ENCODE data around the gene TNFRSF6B. TPM values are rescaled to one million over a fixed set of nuclear protein-coding genes. Genes with fewer than 3 reads are reported as not detected.

The TNFRSF6B gene
- total RNA-seq, 2 donors from 2014 or later: not detected

GRCh38 chr20:63661959-63662812 lies 34.3 kb upstream of the TNFRSF6B start:
- Histone ChIP-seq H3K4me3 (ENCODE audit: low read length) (no peak overlapping the region), H3K9ac (ENCODE audit: extremely low read depth, low read length, poor library complexity, severe bottlenecking) (no peak overlapping the region), H3K9me3 (ENCODE audit: control insufficient read depth, low read length) (no peaks in the 10 kb centered on the region), H3K27ac (ENCODE audit: low read depth, low read length) (no peak overlapping the region), H3K27me3 (ENCODE audit: control insufficient read depth, insufficient read depth, low read length, poor library complexity, severe bottlenecking) (no peaks in the 10 kb centered on the region), H3K36me3 (ENCODE audit: control insufficient read depth, insufficient read depth, low read length) (peaks cover 21% of the 10 kb centered on the region), H3K4me1 (ENCODE audit: control insufficient read depth, insufficient read depth, low read length) (peaks cover 4% of the 10 kb centered on the region)
- Mint-ChIP-seq H3K4me3 (no peak overlapping the region), H3K9me3 (no peaks in the 10 kb centered on the region), H3K36me3 (ENCODE audit: low read depth) (peaks cover 21% of the 10 kb centered on the region), H3K27me3 (ENCODE audit: insufficient read depth) (no peaks in the 10 kb centered on the region), H3K27ac (no peak overlapping the region), H3K4me1 (peaks cover 4% of the 10 kb centered on the region)
- DNase-seq: no peak
- TF ChIP-seq CTCF (conservative IDR thresholded peaks at IDR 0.05): no peak
- 93 to 98% methylated on average over 28 to 33 of the region's 33 CpGs for WGBS, 2 experiments (ENCODE audit: insufficient coverage in 1 of 2, insufficient read length in 1 of 2)

DNA sequence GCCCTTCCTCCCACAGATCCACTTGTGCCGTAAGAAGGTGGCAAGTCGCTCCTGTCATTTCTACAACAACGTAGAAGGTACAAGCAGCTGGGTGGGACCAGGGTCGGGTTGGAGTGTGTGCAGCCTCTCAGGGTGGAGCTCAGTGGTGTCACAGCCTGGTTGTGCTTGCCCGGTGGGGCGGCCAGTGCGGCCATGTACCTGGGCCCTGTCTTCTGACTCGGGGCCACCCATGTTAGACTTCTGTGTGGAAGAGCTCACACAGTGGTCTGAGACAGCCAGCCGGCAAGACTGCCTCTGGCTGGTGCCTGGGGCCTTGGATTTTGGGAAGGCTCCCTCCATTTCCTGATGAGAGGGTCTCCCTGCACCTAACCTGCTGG lies 33.7 kb upstream of the TNFRSF6B start:
- WGBS, 2 experiments (ENCODE audit: insufficient coverage in 1 of 2, insufficient read length in 1 of 2): 90 to 93% methylated on average over 9 of the region's 9 CpGs
- Mint-ChIP-seq H3K4me3 (no peak overlapping the region), H3K36me3 (ENCODE audit: low read depth) (peaks cover 24% of the 10 kb centered on the region), H3K27ac (no peak overlapping the region), H3K27me3 (ENCODE audit: insufficient read depth) (no peaks in the 10 kb centered on the region), H3K9me3 (no peaks in the 10 kb centered on the region), H3K4me1 (peaks cover 4% of the 10 kb centered on the region)
- peaks cover 4% of the 10 kb centered on the region for H3K4me1 ChIP-seq (ENCODE audit: control insufficient read depth, insufficient read depth, low read length)
- H3K27ac ChIP-seq (ENCODE audit: low read depth, low read length): no peak overlapping the region
- H3K36me3 ChIP-seq (ENCODE audit: control insufficient read depth, insufficient read depth, low read length): peaks cover 27% of the 10 kb centered on the region
- no peak for DNase-seq
- no peaks in the 10 kb centered on the region for H3K9me3 ChIP-seq (ENCODE audit: control insufficient read depth, low read length)
- no peak overlapping the region for H3K4me3 ChIP-seq (ENCODE audit: low read length)
- TF ChIP-seq CTCF (conservative IDR thresholded peaks at IDR 0.05): no peak
- H3K27me3 ChIP-seq (ENCODE audit: control insufficient read depth, insufficient read depth, low read length, poor library complexity, severe bottlenecking): no peaks in the 10 kb centered on the region
- no peak overlapping the region for H3K9ac ChIP-seq (ENCODE audit: extremely low read depth, low read length, poor library complexity, severe bottlenecking)

- Mint-ChIP-seq H3K36me3 (ENCODE audit: low read depth) (peaks cover 30% of the 10 kb centered on the region), H3K9me3 (no peaks in the 10 kb centered on the region), H3K27ac (no peak overlapping the region), H3K4me1 (peaks cover 4% of the 10 kb centered on the region), H3K27me3 (ENCODE audit: insufficient read depth) (no peaks in the 10 kb centered on the region), H3K4me3 (no peak overlapping the region)
- no peak overlapping the region for H3K4me3 ChIP-seq (ENCODE audit: low read length)
- H3K36me3 ChIP-seq (ENCODE audit: control insufficient read depth, insufficient read depth, low read length): peaks cover 31% of the 10 kb centered on the region
- H3K9ac ChIP-seq (ENCODE audit: extremely low read depth, low read length, poor library complexity, severe bottlenecking): no peak overlapping the region
- no peak for DNase-seq
- H3K4me1 ChIP-seq (ENCODE audit: control insufficient read depth, insufficient read depth, low read length): peaks cover 4% of the 10 kb centered on the region
- 94 to 95% methylated on average over 16 to 26 of the region's 26 CpGs for WGBS, 2 experiments (ENCODE audit: insufficient coverage in 1 of 2, insufficient read length in 1 of 2)
- TF ChIP-seq CTCF (conservative IDR thresholded peaks at IDR 0.05): no peak
- H3K9me3 ChIP-seq (ENCODE audit: control insufficient read depth, low read length): no peaks in the 10 kb centered on the region
- H3K27me3 ChIP-seq (ENCODE audit: control insufficient read depth, insufficient read depth, low read length, poor library complexity, severe bottlenecking): no peaks in the 10 kb centered on the region
- no peak overlapping the region for H3K27ac ChIP-seq (ENCODE audit: low read depth, low read length)
Measured at GRCh38 chr20:63663332-63664066, 33.0 kb upstream of the TNFRSF6B start.

Data from endodermal cell (in vitro differentiated cells).